HEK293T (cell line): ENCODE results near the gene ADAM10.

ENCODE experiments used
- CTCF ChIA-PET: fragments of 350-600 bp; formaldehyde crosslinking; extraction: SDS; loops from one replicate; lab custom pipeline; 2021; ENCODE audit warnings: antibody characterized with exemption, inconsistent platforms; lab: Yijun Ruan, JAX
- POLR2A ChIA-PET: fragments of 350-600 bp; formaldehyde crosslinking; extraction: SDS; loops from one replicate; lab custom pipeline; 2020; ENCODE audit warnings: antibody characterized with exemption, inconsistent platforms; lab: Yijun Ruan, JAX
- DNase-seq: peaks from one replicate; pipeline ENCODE4 v3.0.0; 2012; ENCODE audit warnings: mixed read lengths; ENCODE audit errors: extremely low spot score
- ARNT ChIP-seq: fragments of 450-650 bp; IDR thresholded peaks from 2 replicates; pipeline ENCODE4 v1.6.1; 2017; ENCODE audit warnings: mild to moderate bottlenecking
- BHLHE40 ChIP-seq: fragments of 450-650 bp; IDR thresholded peaks from 2 replicates; pipeline ENCODE4 v1.6.1; 2016; ENCODE audit warnings: mild to moderate bottlenecking, moderate library complexity, borderline replicate concordance
- CTBP1 ChIP-seq: fragments of 450-650 bp; IDR thresholded peaks from 2 replicates; pipeline ENCODE4 v1.6.1; 2016; ENCODE audit warnings: borderline replicate concordance
- ELF4 ChIP-seq: fragments of 450-650 bp; IDR thresholded peaks from 2 replicates; pipeline ENCODE4 v1.6.1; 2017; ENCODE audit warnings: antibody characterized with exemption
- FOXA1 ChIP-seq: fragments of 450-650 bp; IDR thresholded peaks from 2 replicates; pipeline ENCODE4 v1.6.1; 2016; ENCODE audit warnings: mild to moderate bottlenecking
- FOXK2 ChIP-seq: fragments of 450-650 bp; IDR thresholded peaks from 2 replicates; pipeline ENCODE4 v1.6.1; 2016; ENCODE audit warnings: mild to moderate bottlenecking
- FOXM1 ChIP-seq: fragments of 450-650 bp; IDR thresholded peaks from 2 replicates; pipeline ENCODE4 v1.6.1; 2017; ENCODE audit warnings: mild to moderate bottlenecking, borderline replicate concordance
- HDGF ChIP-seq: fragments of 450-650 bp; IDR thresholded peaks from 2 replicates; pipeline ENCODE4 v1.6.1; 2017; ENCODE audit warnings: antibody characterized with exemption, borderline replicate concordance
- L3MBTL2 ChIP-seq: fragments of 450-650 bp; conservative IDR thresholded peaks from 2 replicates; pipeline ENCODE4 v1.6.1; 2016; ENCODE audit warnings: mild to moderate bottlenecking
- LEF1 ChIP-seq: fragments of 450-650 bp; IDR thresholded peaks from 2 replicates; pipeline ENCODE4 v1.6.1; 2017; ENCODE audit warnings: mild to moderate bottlenecking, borderline replicate concordance
- NFRKB ChIP-seq: fragments of 450-650 bp; IDR thresholded peaks from 2 replicates; pipeline ENCODE4 v1.6.1; 2016; ENCODE audit warnings: mild to moderate bottlenecking, moderate library complexity
- PKNOX1 ChIP-seq: fragments of 450-650 bp; IDR thresholded peaks from 2 replicates; pipeline ENCODE4 v1.6.1; 2016
- SP1 ChIP-seq: fragments of 450-650 bp; IDR thresholded peaks from 2 replicates; pipeline ENCODE4 v1.6.1; 2017
- SUZ12 ChIP-seq: fragments of 450-650 bp; IDR thresholded peaks from 2 replicates; pipeline ENCODE4 v1.6.1; 2016; ENCODE audit warnings: mild to moderate bottlenecking
- TARDBP ChIP-seq: fragments of 450-650 bp; IDR thresholded peaks from 2 replicates; pipeline ENCODE4 v1.6.1; 2016
- ZNF384 ChIP-seq: fragments of 450-650 bp; IDR thresholded peaks from 2 replicates; pipeline ENCODE4 v1.6.1; 2016

Gene ADAM10

GRCh38 chr15:58748040-58748851, 1.3 kb downstream of the ADAM10 start:
- CTCF ChIA-PET: no interaction called here
- TF ChIP-seq LEF1: no peak
- no peak for TF ChIP-seq NFRKB
- TF ChIP-seq TARDBP: no peak
- TF ChIP-seq FOXK2: no peak
- TF ChIP-seq BHLHE40: no peak
- no peak for TF ChIP-seq CTBP1
- TF ChIP-seq ELF4: no peak
- TF ChIP-seq FOXM1: no peak
- no peak for TF ChIP-seq ZNF384
- TF ChIP-seq SUZ12: no peak
- no peak for TF ChIP-seq PKNOX1
- DNase-seq: no peak
- POLR2A ChIA-PET: no interaction called here

GRCh38 chr15:58746174-58746573, 3.3 kb downstream of the ADAM10 start:
- TF ChIP-seq FOXK2 (no peak), SP1 (no peak), CTBP1 (no peak), HDGF (no peak), FOXM1 (no peak), ELF4 (no peak), FOXA1 (no peak), BHLHE40 (no peak)
- ChIA-PET CTCF (interaction anchor here (0.6 kb wide), 1 partner anchor 14 kb away, joined by 3 read pairs; no protein-coding TSS in a partner anchor), POLR2A (interaction anchor here (1.2 kb wide), 1 partner anchor 25 kb away, joined by 3 read pairs; the partner anchor contains the start of gene MINDY2)
- no peak for DNase-seq

GRCh38 chr15:58742819-58743502, 6.5 kb downstream of the ADAM10 start:
- no peak for DNase-seq
- TF ChIP-seq ELF4 (no peak), NFRKB (no peak), LEF1 (no peak), BHLHE40 (no peak), ARNT (no peak), SP1 (no peak), HDGF (no peak), TARDBP (no peak), FOXM1 (no peak), PKNOX1 (no peak), SUZ12 (no peak), FOXA1 (no peak), FOXK2 (no peak), CTBP1 (no peak), ZNF384 (no peak), L3MBTL2 (no peak)
- POLR2A ChIA-PET: interaction anchor here (1.0 kb wide), 1 partner anchor 28 kb away, joined by 3 read pairs; the partner anchor contains the start of gene MINDY2
- CTCF ChIA-PET: no interaction called here

GRCh38 chr15:58742022-58742813, 7.3 kb downstream of the ADAM10 start:
- POLR2A ChIA-PET: interaction anchor here (1.0 kb wide), 1 partner anchor 29 kb away, joined by 3 read pairs; the partner anchor contains the start of gene MINDY2
- CTCF ChIA-PET: no interaction called here
- TF ChIP-seq SUZ12: no peak
- no peak for TF ChIP-seq SP1
- TF ChIP-seq HDGF: no peak
- no peak for DNase-seq

GRCh38 chr15:58741032-58741431, 8.5 kb downstream of the ADAM10 start:
- ChIA-PET CTCF (no interaction called here), POLR2A (no interaction called here)
- TF ChIP-seq PKNOX1 (no peak), ARNT (no peak), ZNF384 (no peak), BHLHE40 (no peak), HDGF (no peak)
- DNase-seq: no peak

- TF ChIP-seq L3MBTL2: no peak
- no peak for TF ChIP-seq CTBP1
- no peak for TF ChIP-seq NFRKB
- TF ChIP-seq ELF4: no peak
- no peak for TF ChIP-seq ARNT
- TF ChIP-seq LEF1: no peak
- no peak for TF ChIP-seq HDGF
- no peak for TF ChIP-seq FOXM1
- TF ChIP-seq SP1: no peak
- TF ChIP-seq BHLHE40: no peak
- no peak for TF ChIP-seq FOXK2
- no peak for TF ChIP-seq ZNF384
- no peak for TF ChIP-seq TARDBP
- no peak for TF ChIP-seq FOXA1
- TF ChIP-seq SUZ12: no peak
- no peak for TF ChIP-seq PKNOX1
- no peak for DNase-seq
- POLR2A ChIA-PET: no interaction called here
- CTCF ChIA-PET: no interaction called here
Observed at GRCh38 chr15:58740436-58740835, 9.1 kb downstream of the ADAM10 start.
